HG02759 (cell line): Measurements from ENCODE around the gene TNS2.
"Not testable (repeated sequence)": the region's sequence is repeated elsewhere in the genome, so short reads cannot be mapped to it uniquely, and the experiment has no call there.

ENCODE experiments used
- ATAC-seq: cut with Tn5 transposase; IDR thresholded peaks from one replicate; pipeline ENCODE4 v1.9.1; 2021; ENCODE audit warnings: mild to moderate bottlenecking, moderate library complexity; ENCODE audit not compliant: unreplicated experiment

The TNS2 gene, protein sequence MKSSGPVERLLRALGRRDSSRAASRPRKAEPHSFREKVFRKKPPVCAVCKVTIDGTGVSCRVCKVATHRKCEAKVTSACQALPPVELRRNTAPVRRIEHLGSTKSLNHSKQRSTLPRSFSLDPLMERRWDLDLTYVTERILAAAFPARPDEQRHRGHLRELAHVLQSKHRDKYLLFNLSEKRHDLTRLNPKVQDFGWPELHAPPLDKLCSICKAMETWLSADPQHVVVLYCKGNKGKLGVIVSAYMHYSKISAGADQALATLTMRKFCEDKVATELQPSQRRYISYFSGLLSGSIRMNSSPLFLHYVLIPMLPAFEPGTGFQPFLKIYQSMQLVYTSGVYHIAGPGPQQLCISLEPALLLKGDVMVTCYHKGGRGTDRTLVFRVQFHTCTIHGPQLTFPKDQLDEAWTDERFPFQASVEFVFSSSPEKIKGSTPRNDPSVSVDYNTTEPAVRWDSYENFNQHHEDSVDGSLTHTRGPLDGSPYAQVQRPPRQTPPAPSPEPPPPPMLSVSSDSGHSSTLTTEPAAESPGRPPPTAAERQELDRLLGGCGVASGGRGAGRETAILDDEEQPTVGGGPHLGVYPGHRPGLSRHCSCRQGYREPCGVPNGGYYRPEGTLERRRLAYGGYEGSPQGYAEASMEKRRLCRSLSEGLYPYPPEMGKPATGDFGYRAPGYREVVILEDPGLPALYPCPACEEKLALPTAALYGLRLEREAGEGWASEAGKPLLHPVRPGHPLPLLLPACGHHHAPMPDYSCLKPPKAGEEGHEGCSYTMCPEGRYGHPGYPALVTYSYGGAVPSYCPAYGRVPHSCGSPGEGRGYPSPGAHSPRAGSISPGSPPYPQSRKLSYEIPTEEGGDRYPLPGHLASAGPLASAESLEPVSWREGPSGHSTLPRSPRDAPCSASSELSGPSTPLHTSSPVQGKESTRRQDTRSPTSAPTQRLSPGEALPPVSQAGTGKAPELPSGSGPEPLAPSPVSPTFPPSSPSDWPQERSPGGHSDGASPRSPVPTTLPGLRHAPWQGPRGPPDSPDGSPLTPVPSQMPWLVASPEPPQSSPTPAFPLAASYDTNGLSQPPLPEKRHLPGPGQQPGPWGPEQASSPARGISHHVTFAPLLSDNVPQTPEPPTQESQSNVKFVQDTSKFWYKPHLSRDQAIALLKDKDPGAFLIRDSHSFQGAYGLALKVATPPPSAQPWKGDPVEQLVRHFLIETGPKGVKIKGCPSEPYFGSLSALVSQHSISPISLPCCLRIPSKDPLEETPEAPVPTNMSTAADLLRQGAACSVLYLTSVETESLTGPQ (N-terminal part only)

DNA sequence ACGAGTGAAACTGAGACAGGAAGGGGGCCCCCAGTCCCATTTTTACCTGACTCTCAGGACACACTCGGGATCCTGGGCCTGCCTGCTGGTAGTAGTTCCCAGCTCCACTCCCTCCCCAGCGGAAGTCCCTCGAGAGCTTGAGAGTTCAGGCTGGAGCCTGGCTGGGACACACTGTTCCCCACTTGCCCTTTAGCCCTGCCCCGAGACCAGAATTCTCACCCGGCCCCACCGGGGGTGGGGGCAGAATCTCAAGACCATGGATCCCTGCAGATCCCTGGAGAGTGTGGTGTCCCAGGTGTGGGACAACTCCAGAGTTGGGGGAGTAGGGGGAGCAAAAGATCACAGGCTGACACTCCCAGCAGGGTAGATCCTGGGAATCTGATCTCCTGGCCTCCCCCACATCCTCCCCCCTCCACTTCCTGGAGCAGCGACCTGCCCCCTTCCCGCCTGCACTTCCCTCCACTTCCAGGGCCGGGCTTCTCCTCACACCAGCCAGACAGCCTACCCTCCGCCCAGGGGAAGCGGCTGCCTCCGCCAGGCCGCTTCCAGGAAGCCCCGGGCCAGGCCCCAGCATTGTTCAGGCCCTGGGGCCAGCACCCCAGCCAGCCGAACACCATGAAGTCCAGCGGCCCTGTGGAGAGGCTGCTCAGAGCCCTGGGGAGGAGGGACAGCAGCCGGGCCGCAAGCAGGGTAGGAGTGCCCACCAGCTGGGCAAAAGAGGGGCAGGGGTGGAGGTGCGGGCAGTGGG, at the start of gene TNS2:
Gene TNS2, plus strand, starts transcription at position 495 of the 748 bp plus-strand sequence. Its CDS starts 121 bp downstream, at position 616.
- ATAC-seq = no peak

DNA sequence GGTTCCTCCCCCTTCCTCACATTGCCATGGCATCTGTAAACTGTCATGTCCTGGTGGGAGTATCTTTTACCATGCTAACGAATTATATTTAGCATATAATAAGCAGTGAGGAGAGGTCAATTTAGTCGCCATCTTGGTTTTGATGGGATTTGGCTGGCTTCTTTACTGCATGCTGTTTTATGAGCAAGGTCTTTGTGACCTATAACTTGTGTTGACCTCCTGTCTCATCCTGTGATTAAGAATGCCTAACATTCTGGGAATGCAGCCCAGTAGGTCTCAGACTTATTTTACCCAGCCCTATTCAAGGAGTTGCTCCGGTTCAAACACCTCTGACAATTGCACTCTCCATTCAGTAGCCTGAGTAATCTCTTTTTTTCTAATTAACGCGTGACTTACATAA, 45.7 kb upstream of the TNS2 start:
- no peak for ATAC-seq

DNA sequence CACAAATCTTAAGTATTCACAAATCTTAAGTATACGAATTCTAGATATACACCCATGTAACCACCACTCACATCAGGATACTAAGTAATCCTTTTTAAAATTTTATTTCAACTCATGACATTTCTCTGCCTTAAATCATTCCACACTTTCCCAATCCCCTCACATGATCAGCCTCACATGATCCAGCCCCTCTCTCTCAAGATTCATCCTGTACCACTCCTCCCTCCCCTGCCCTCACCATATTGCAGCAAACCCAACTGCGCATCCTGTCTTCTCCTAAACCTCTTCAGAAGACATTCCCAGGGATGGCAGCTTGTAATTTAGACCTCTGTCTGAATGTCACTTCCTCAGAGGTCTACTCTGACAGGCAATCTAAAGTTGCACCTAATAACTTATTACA, 45.3 kb upstream of the TNS2 start:
- ATAC-seq = no peak

DNA sequence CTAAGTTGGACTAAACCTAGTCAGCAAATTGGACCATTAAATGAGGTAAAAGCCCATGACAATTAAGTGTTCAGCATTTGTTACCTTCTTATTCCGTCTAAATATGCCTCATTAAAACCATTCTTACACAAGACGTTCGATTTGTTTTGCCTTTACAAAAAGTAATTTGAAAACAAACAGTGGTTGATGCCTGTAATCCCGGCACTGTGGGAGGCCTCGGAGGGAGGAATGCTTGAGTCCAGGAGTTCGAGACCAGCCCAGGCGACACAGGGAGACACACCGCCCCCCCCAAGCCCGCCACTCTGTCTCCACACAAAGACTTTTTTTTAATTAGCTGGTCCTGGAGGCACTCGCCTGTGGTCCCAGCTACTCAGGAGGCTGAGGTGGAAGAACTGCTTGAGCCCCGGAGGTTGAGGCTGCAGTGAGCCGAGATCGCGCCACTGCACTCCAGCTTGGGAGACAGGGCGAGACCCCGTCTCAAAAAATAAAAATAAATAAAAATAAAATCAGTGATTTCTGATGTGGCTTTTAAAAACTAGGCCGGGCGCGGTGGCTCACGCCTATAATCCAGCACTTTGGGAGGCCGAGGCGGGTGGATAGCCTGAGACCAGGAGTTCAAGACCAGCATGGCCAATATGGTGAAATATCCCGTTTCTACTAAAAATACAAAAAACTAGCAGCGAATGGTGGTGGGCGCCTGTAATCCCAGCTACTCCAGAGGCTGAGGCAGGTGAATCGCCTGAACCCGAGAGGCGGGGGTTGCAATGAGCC, 44.5 kb upstream of the TNS2 start:
- ATAC-seq = peak; percentile 1

DNA sequence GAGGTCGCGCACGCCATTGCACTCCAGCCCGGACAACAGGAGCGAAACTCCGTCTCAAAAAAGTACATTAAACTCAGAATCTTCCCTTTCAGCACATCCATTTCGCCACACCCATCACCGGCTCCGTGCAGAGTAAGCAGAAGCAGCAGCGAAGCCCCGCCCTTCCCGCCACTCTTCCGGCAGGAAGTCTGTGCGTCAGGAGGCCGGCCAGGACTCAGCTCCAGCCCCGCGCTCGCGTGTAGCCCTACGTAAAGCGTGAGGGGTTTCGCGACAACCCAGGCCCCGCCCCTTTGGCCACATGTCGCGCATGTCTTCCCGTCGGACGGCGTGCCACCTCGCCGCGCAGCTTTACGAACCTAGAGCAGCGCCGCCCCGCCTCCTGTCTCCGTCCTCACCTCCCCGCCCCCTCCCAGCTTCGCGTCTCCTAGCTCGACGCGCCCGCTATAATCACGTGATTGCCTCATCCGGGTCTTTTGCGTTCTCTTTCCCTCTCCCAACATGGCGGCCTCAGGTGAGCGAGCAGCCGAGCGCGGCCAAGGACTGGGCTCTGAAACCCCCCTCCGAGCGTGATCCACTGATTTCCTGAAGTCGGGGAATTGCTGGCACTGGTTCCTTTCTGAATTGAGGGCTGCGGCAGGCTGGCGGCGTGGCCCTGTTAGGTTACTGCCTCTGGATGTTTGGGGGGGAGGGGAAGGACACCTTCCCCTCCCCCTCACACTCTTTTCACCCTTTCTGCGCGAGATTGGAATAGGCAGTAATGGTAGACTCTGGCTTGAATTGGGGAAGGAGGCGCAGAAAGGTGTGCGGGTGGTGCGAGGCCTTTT, 43.7 kb upstream of the TNS2 start, which contains the start of gene EIF4B:
Gene EIF4B, plus strand, starts transcription at position 471 of the 824 bp plus-strand sequence. Its CDS starts 28 bp downstream, at position 499.
- peak; percentile 95 for ATAC-seq

DNA sequence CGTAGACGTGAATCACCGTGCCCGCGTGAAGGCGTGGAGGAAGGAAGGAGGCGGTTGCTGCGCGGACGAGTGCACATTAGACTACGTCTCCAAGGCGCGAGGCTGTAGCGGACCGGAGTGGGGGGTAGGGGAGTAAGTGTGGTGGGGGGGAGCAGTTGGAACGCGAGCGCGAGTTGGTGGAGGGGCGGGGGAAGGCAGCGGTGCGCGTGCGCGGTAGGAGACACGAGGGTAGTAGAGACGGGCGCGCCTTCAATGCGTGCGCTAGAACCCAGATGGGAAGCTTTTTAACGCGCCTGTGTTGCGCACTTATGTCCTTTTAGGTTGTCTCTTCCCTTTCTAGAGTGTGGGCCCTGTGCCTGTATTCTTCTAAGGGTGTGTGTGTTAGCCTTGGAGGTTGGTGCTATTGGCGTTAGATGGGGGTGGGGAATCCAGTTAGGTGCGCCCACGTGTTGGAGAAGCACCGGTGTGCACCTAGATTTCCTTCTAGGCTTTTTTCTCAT, 43.0 kb upstream of the TNS2 start:
- peak; percentile 22 for ATAC-seq

DNA sequence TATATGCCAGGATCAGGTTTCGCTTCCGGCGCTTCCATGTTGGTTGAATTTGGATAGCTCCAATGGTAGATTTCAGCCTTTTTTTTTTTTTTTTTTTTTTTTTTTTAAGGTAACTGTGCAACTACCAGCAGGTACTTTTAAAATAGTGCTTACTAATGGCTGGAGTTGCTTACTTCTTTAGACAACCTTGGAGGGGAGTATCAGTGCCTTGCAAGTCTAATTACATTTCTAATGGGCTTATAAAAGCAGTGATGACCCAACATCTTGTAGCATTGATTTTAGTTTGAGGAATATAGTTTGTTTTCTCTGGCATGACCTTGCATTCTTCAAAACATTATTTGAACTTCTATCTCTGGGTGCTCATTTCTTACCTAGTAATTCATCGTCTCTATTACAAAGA, 42.5 kb upstream of the TNS2 start:
- no peak for ATAC-seq

DNA sequence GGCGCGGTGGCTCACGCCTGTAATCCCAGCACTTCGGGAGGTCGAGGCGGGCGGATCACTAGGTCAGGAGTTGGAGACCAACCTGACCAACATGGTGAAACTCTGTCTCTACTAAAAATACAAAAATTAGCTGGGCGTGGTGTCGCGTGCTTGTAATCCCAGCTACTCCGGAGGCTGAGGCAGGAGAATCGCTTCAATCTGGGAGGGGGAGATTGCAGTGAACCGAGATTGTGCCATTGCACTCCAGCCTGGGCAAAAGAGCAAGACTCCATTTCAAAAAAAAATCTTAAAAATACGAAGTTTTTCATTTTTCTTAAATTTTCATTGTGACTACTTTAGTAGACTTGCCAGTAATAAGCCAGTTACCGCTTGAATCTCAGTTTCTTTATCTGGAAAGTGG, 41.1 kb upstream of the TNS2 start:
- not testable (repeated sequence) for ATAC-seq

DNA sequence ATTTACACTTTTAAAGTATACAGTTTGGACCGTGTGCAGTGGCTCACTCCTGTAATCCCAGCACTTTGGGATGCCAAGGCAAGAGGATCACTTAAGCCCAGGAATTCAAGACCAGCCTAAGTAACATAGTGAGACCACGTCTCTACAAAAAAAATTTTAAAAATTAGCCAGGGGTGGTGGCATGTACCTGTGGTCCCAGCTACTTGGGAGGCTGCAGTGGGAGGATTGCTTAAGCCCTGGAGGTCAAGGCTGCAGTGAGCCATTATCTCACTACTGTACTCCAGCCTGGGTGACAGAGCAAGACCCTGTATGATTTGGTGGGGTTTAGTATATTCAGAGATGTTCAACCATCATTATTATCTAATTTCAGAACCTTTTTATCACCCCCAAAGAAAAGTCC, 38.9 kb upstream of the TNS2 start:
- no peak for ATAC-seq

DNA sequence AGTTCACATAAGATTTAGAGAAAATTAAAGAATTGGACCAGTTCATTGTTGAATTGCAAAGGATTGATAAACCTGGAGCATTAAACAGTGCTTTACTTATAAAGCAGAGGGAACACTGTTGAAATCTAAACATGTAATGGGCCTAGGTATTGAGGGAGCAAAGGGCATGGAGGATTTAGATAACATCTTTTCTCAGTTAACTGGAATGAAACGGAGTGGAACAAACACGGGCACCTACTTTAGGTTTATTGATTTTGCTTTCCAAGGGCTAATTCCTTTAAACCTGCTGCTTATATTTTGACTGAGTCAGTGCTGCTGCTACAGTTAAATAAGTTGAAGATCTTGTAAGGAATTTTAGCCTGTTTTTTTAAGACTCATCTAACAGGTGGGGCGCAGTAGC, 38.0 kb upstream of the TNS2 start:
- no peak for ATAC-seq

DNA sequence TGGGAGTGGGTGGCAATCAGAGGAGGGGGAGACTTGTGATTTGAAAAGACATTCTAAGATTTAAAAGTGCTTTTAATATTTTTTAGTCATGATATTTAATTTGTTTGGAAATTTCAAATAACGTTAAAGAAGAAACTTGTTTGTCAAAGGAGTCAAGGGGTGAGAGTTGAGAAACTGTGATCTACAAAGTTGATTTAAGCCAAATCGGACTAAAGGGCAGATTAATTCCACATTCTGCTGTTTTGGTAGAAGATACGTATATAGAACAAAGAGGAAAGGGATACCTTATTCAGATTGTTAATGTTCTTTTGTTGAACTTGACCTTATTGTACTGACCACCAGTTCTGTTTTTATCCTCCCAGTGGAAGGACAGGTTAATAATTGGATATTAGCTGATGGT, 36.9 kb upstream of the TNS2 start:
- no peak for ATAC-seq

DNA sequence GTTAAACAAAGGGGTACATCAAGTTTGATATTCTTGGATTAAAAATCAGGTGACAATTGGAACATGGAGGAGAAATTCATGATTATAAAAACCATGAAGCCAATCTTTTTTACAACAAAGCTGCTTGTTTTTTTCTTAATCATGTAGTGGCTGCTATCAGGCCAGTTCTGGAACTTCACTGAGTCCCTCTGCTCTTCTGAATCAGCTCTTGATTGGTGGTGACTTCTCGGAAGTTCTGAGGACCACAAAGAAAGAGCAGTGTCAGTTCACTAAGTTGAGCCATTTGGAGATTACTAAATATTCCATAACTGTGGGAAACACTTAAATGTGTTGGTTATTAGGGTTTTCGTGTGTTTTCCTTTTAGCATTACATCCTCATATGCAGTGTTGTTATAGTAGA, 35.2 kb upstream of the TNS2 start:
- ATAC-seq = no peak

DNA sequence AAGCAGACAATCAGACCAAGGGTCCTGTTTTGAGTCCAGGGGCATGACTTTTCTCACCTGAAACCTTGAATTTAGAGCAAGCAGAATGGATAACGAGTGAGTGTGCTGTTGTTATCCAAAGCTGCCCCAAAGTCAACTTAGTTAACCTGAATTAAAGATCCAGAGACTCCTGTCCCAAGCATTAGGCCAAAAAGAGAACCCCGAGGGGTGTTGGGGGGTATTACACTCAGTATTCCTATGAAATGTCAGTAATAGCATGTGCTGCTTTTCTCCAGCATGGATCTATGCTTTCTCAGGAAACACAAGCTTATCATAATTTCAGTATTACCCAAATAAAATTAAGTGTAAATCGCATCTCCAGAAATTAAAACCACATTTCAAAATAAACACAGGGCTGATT, 24.6 kb upstream of the TNS2 start:
- no peak for ATAC-seq

DNA sequence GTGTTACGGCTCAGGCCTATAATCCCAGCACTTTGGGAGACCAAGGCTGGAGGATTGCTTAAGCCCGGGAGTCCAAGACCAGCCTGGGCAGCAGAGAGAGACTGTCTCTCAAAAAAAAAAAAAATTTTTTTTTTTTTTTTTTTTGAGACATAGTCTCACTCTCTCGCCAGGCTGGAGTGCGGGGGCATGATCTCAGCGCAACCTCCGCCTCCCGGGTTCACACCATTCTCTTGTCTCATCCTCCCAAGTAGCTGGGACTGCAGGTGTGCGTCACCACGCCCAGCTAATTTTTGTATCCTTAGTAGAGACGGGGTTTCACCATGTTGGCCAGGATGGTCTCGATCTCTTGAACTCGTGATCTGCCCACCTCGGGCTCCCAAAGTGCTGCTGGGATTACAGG, 22.9 kb upstream of the TNS2 start:
- not testable (repeated sequence) for ATAC-seq

DNA sequence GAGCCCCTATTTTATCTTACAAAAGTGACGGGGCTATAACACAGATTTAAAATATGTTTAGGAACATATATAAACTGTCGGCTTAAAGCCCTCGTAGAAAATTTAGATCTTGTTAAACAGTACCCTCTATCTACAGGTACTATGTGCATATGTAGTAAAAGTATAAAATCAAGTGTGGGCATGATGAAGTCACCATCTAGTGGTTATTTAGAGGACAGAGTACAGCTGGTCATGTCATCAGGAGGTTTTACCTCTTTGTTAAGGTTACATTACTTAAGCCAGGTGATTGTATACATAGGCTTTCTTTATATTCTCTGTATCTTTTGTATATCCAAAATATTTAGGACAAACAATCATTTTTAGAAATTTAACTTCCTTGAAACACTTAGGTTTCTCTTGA, 18.2 kb upstream of the TNS2 start:
- ATAC-seq = no peak

DNA sequence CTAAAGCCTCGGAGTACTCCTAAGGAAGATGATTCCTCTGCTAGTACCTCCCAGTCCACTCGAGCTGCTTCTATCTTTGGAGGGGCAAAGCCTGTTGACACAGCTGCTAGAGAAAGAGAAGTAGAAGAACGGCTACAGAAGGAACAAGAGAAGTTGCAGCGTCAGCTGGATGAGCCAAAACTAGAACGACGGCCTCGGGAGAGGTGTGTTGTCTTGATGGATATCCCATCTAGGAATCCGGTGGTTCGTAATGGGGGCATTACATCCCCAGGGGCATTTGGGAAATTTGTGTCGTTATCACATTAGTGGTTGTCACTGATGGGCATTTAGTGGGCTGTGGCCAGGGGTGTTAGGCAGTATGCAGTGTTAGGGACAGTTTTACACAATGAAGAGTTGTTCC, 16.0 kb upstream of the TNS2 start:
- not testable (repeated sequence) for ATAC-seq

DNA sequence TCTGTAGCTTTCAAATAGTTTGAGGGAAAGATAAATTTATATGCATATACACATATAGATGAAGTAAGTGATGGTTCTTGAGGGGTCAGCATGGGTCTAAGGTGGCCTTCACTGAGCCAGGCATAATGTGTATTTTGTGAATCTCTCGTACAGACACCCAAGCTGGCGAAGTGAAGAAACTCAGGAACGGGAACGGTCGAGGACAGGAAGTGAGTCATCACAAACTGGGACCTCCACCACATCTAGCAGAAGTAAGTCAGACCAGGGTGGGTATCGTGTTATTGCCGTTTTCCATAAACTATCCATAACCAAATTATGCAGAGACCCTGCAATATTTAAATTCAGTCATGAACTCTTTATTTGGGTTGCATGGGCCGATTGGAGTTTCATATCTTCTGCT, 15.4 kb upstream of the TNS2 start:
- no peak for ATAC-seq

DNA sequence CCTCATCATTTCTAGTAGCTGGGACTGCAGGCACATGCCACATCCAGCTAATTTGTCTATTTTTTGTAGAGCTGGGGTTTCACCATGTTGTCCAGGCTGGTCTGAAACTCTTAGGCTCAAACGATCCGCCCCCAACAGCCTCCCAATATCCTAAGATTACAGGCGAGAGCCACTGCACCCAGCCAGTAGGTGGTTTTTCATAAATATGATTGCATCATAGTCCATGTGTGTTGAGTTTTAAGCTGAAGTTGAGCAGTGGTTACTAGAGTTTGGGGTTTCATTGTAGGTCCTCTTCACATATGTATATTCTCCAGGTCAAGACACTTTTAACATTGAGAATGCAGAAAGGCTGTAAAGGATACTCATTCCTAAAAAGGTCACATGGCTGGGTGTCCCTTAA, 13.1 kb upstream of the TNS2 start:
- no peak for ATAC-seq

DNA sequence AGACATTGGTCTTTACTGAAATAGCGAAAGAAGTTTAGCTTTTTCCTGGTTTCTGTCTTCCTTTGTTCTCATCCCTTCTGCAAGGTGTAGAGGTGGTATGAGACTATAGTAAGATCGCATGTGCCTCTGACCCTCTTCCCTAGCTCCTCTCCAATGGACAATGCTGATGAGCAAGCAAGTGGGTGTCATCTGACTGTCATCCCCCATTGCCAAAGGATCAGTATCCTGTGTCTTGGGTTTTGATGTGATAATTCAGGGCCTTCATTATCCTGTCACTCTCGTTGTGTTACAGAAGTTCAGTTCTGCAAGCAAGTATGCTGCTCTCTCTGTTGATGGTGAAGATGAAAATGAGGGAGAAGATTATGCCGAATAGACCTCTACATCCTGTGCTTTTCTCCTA, 10.0 kb upstream of the TNS2 start:
- no peak for ATAC-seq
